ENCODE data around the gene BRD2.

GRCh38 chr6:32953775-32954174 lies 14.6 kb upstream of the BRD2 start:
- TF ChIP-seq, protein P1, sequence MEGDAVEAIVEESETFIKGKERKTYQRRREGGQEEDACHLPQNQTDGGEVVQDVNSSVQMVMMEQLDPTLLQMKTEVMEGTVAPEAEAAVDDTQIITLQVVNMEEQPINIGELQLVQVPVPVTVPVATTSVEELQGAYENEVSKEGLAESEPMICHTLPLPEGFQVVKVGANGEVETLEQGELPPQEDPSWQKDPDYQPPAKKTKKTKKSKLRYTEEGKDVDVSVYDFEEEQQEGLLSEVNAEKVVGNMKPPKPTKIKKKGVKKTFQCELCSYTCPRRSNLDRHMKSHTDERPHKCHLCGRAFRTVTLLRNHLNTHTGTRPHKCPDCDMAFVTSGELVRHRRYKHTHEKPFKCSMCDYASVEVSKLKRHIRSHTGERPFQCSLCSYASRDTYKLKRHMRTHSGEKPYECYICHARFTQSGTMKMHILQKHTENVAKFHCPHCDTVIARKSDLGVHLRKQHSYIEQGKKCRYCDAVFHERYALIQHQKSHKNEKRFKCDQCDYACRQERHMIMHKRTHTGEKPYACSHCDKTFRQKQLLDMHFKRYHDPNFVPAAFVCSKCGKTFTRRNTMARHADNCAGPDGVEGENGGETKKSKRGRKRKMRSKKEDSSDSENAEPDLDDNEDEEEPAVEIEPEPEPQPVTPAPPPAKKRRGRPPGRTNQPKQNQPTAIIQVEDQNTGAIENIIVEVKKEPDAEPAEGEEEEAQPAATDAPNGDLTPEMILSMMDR (IDR thresholded peaks at IDR 0.05): no peak
- TF ChIP-seq ZNF138 (CRISPR knock-in tag; conservative IDR thresholded peaks at IDR 0.05) (no peak), ELF4 (CRISPR knock-in tag; IDR thresholded peaks at IDR 0.05; ENCODE audit: low read depth) (no peak), NR1H2 (CRISPR knock-in tag; IDR thresholded peaks at IDR 0.05) (no peak), NFE2L1 (CRISPR knock-in tag; IDR thresholded peaks at IDR 0.05) (no peak), ZNF121 (CRISPR knock-in tag; IDR thresholded peaks at IDR 0.05) (no peak), CREM (CRISPR knock-in tag; IDR thresholded peaks at IDR 0.05) (no peak), FOXK1 (CRISPR knock-in tag; IDR thresholded peaks at IDR 0.05) (no peak), E2F5 (CRISPR knock-in tag; IDR thresholded peaks at IDR 0.05) (no peak), NFYB (CRISPR knock-in tag; conservative IDR thresholded peaks at IDR 0.05; ENCODE audit: low read depth) (no peak), NR2C2 (CRISPR knock-in tag; IDR thresholded peaks at IDR 0.05) (no peak), TEAD4 (CRISPR knock-in tag; IDR thresholded peaks at IDR 0.05) (no peak)
- TF ChIP-seq, protein P2, sequence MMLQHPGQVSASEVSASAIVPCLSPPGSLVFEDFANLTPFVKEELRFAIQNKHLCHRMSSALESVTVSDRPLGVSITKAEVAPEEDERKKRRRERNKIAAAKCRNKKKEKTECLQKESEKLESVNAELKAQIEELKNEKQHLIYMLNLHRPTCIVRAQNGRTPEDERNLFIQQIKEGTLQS (CRISPR knock-in tag; conservative IDR thresholded peaks at IDR 0.05): no peak

Data from WTC11 (cell line).